Uterus (tissue), 2 donors: ENCODE results near the gene LY6G5B.

Experiments
- POLR2A ChIP-seq, 2 donors: fragments of 450-650 bp; IDR thresholded peaks; one replicate each; pipeline ENCODE4 v1.6.1; 2016; ENCODE audit warnings: antibody characterized with exemption in 2 of 2, mild to moderate bottlenecking in 1 of 2, moderate library complexity in 1 of 2
- TF ChIP-seq, protein P1 (sequence below), 4 experiments: fragments of 200-600 bp in 2 of 4; fragments of 450-650 bp in 2 of 4; sonication (generic) in 2 of 4; IDR thresholded peaks; one replicate each; pipeline ENCODE4 v1.5.1; 2016 to 2019; ENCODE audit warnings: antibody characterized with exemption in 4 of 4, mild to moderate bottlenecking in 2 of 4, moderate library complexity in 1 of 4

DNA sequence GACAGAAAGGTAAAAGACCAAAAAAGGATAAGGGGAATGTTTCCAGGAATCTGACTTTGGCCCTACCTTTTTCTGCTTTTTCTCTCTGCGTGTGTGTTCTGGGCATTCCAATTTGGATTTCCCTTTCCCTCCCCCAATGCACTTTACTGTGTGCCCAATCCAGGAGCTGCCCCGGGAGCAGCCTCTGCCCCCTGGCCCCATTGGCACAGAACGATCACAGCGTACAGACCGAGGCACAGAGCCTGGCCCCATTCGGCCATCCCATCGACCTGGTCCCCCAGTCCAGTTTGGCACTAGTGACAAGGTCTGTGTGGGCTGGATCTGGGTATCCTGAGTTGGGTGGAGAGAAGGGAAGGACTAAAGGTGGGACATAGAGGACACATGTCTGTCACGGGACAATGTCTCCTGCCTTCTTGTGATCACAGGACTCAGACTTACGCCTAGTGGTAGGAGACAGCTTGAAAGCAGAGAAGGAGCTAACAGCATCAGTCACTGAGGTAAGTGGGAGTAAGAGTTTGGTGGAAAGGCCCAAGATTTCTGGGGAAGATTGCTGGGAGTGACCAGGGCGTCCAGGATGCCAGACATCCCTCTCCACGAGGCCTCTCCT, 34.7 kb upstream of the LY6G5B start:
- TF ChIP-seq, protein P1, sequence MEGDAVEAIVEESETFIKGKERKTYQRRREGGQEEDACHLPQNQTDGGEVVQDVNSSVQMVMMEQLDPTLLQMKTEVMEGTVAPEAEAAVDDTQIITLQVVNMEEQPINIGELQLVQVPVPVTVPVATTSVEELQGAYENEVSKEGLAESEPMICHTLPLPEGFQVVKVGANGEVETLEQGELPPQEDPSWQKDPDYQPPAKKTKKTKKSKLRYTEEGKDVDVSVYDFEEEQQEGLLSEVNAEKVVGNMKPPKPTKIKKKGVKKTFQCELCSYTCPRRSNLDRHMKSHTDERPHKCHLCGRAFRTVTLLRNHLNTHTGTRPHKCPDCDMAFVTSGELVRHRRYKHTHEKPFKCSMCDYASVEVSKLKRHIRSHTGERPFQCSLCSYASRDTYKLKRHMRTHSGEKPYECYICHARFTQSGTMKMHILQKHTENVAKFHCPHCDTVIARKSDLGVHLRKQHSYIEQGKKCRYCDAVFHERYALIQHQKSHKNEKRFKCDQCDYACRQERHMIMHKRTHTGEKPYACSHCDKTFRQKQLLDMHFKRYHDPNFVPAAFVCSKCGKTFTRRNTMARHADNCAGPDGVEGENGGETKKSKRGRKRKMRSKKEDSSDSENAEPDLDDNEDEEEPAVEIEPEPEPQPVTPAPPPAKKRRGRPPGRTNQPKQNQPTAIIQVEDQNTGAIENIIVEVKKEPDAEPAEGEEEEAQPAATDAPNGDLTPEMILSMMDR (IDR thresholded peaks at IDR 0.05), result no peak
- TF ChIP-seq POLR2A (IDR thresholded peaks at IDR 0.05), result no peak
